22Rv1 (cell line): Measurements from ENCODE around the gene PRXL2A.

ENCODE experiments used
- ZFX ChIP-seq: fragments of 450-650 bp; IDR thresholded peaks from 2 replicates; pipeline ENCODE4 v1.6.1; 2017; ENCODE audit warnings: antibody characterized with exemption, borderline replicate concordance
- TF ChIP-seq, protein P1 (sequence below): fragments of 450-650 bp; IDR thresholded peaks from 2 replicates; pipeline ENCODE4 v1.5.1; 2017; ENCODE audit warnings: mild to moderate bottlenecking

DNA sequence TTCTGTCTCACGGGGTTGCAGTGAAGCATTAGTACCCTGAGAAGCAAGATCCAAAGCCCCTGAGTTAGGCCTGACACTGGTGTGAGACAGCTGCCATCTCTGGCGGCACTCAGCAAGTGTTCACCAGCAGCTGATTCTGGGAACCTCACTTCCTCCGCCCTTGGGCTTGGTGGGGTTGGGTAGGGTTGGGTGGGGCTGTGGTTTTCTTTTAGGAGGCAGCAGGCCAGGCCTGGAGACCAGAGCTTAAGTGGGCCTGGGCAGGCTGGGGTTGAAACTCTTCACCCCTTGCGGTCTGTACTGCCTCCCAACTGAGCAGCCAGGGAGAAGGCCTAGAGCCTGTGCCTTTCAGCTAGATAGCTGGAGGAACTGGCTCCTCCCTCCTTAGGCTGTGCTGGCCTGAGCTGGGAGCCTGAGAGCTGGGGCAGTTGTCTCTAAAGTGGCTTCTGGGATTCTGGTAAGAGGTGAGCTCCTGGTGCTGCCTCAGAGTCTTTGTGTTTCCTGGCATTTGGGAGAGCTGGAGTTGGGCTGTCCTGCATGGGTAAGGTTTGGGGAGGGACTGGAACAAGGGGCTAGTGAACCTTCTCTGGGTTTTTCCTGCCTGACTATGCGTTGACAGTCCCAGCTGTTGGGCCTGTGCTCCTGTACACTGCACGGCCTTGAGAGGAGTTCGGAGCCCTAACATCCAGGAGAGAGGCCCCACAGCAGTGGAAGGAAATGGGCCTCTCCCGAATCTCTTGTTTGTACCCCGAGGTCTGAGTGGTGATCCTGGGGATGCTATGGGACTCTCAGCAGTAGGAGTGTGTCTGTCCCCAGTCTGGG is 50.9 kb downstream of the PRXL2A start:
- TF ChIP-seq, protein P1, sequence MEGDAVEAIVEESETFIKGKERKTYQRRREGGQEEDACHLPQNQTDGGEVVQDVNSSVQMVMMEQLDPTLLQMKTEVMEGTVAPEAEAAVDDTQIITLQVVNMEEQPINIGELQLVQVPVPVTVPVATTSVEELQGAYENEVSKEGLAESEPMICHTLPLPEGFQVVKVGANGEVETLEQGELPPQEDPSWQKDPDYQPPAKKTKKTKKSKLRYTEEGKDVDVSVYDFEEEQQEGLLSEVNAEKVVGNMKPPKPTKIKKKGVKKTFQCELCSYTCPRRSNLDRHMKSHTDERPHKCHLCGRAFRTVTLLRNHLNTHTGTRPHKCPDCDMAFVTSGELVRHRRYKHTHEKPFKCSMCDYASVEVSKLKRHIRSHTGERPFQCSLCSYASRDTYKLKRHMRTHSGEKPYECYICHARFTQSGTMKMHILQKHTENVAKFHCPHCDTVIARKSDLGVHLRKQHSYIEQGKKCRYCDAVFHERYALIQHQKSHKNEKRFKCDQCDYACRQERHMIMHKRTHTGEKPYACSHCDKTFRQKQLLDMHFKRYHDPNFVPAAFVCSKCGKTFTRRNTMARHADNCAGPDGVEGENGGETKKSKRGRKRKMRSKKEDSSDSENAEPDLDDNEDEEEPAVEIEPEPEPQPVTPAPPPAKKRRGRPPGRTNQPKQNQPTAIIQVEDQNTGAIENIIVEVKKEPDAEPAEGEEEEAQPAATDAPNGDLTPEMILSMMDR, result no peak
- TF ChIP-seq ZFX, result no peak
